Neutrophil (primary cell): ENCODE measurements around the gene ITPR2.
"Not testable (repeated sequence)": the region's sequence is repeated elsewhere in the genome, so short reads cannot be mapped to it uniquely, and the experiment has no call there.

Source experiments
- H3K27ac ChIP-seq: fragments of 200-600 bp; sonication (generic); 2 replicates; pipeline ENCODE4 v1.5.1; 2016; ENCODE audit warnings: mild to moderate bottlenecking, moderate library complexity
- H3K27me3 ChIP-seq: fragments of 200-600 bp; sonication (generic); 2 replicates; pipeline ENCODE4 v1.6.0; 2016; ENCODE audit warnings: mild to moderate bottlenecking
- H3K36me3 ChIP-seq: fragments of 200-600 bp; sonication (generic); 2 replicates; pipeline ENCODE4 v1.5.1; 2017
- H3K4me1 ChIP-seq, 2 experiments: fragments of 200-600 bp in 1 of 2; sonication (generic) in 1 of 2; 1 replicate in 1 of 2; 2 replicates in 1 of 2; pipeline versions ENCODE4 v1.5.1 to v1.6.1; 2013 to 2016; ENCODE audit warnings: low read depth in 1 of 2, low read length in 1 of 2, mild to moderate bottlenecking in 1 of 2, moderate library complexity in 1 of 2; ENCODE audit not compliant: control insufficient read depth in 1 of 2, insufficient read depth in 1 of 2
- H3K4me3 ChIP-seq, 2 experiments: fragments of 200-600 bp in 1 of 2; sonication (generic) in 1 of 2; 1 replicate in 1 of 2; 2 replicates in 1 of 2; pipeline ENCODE4 v1.5.1; 2013 to 2016; ENCODE audit warnings: low read depth in 1 of 2, low read length in 1 of 2, mild to moderate bottlenecking in 1 of 2, moderate library complexity in 1 of 2
- H3K9me3 ChIP-seq: fragments of 200-600 bp; sonication (generic); 2 replicates; pipeline ENCODE4 v1.5.1; 2016
- TF ChIP-seq, protein P1 (sequence below): fragments of 200-600 bp; sonication (generic); IDR thresholded peaks from 2 replicates; pipeline ENCODE4 v1.5.1; 2016; ENCODE audit warnings: antibody characterized with exemption

The ITPR2 gene

GRCh38 chr12:26435069-26435404 lies 398.0 kb downstream of the ITPR2 start:
- Histone ChIP-seq H3K4me3 (no peak overlapping the region), H3K27ac (no peak overlapping the region), H3K4me1 (no peaks in the 10 kb centered on the region), H3K9me3 (no peaks in the 10 kb centered on the region), H3K36me3 (peaks cover 12% of the 10 kb centered on the region), H3K27me3 (no peaks in the 10 kb centered on the region)
- TF ChIP-seq, protein P1, sequence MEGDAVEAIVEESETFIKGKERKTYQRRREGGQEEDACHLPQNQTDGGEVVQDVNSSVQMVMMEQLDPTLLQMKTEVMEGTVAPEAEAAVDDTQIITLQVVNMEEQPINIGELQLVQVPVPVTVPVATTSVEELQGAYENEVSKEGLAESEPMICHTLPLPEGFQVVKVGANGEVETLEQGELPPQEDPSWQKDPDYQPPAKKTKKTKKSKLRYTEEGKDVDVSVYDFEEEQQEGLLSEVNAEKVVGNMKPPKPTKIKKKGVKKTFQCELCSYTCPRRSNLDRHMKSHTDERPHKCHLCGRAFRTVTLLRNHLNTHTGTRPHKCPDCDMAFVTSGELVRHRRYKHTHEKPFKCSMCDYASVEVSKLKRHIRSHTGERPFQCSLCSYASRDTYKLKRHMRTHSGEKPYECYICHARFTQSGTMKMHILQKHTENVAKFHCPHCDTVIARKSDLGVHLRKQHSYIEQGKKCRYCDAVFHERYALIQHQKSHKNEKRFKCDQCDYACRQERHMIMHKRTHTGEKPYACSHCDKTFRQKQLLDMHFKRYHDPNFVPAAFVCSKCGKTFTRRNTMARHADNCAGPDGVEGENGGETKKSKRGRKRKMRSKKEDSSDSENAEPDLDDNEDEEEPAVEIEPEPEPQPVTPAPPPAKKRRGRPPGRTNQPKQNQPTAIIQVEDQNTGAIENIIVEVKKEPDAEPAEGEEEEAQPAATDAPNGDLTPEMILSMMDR, result no peak

- Histone ChIP-seq H3K9me3 (no peaks in the 10 kb centered on the region), H3K4me3 (no peak overlapping the region), H3K27me3 (no peaks in the 10 kb centered on the region), H3K36me3 (peaks cover 12% of the 10 kb centered on the region), H3K4me1 (no peaks in the 10 kb centered on the region), H3K27ac (no peak overlapping the region)
- TF ChIP-seq, protein P1, result no peak
These were observed 398.5 kb downstream of the ITPR2 start for GRCh38 chr12:26434299-26435068.

GRCh38 chr12:26433701-26434100 lies 399.3 kb downstream of the ITPR2 start:
- H3K9me3 ChIP-seq, H3K36me3 ChIP-seq, H3K4me3 ChIP-seq, H3K4me1 ChIP-seq, H3K27ac ChIP-seq, H3K27me3 ChIP-seq: not testable (repeated sequence)

- H3K4me1 ChIP-seq, result no peaks in the 10 kb centered on the region
- no peak overlapping the region for H3K27ac ChIP-seq
- no peaks in the 10 kb centered on the region for H3K27me3 ChIP-seq
- no peak overlapping the region for H3K4me3 ChIP-seq
- TF ChIP-seq, protein P1, result no peak
- no peaks in the 10 kb centered on the region for H3K36me3 ChIP-seq
- H3K9me3 ChIP-seq, result no peaks in the 10 kb centered on the region
These were observed 401.8 kb downstream of the ITPR2 start for GRCh38 chr12:26431211-26431610.

DNA sequence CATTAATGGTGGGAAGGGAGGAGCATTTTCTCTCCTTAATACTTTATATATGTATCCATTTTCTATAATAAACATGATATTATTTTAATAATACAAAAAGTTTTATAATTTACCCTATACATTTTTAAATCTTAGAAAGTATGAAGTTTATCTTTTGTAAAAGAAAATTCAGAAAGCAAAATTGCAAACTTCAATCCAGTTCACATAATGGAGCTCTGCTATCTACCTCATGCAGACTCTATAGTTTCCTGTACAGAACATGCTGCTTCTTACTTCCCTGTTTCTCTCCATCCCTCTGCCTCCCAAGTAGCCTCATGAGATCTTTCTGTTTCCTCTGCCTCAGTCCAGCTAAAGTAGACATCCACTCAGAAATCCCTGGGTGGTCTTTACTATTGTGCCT lies 402.4 kb downstream of the ITPR2 start:
- H3K27ac ChIP-seq, result not testable (repeated sequence)

DNA sequence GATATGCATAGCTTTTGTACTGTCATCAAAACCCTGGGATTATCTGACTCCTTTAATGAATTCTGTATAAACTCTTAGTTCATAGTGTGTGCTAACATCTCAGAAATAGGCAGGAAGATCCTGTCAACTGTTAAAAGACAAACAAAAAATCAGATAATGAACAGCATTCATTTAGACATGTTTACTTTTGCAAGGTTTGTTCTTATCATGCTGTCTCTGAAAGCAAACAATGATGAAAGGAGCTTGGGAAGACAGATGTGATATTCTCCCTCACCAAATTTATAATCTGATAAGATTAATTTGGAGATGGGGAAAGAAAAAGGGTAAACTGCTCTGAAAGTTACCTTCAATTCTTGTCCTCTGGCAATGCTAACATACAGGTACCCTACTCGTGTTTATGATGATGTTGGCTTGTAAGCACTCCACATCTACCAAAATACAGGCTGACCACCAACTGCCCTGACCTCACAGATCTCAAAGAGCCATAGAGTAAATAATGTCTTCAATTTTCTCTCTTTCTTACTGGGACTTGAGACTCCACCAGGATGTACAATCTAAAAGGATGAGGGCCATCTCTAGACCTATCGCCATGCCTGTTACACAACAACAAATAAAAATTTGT lies 403.8 kb downstream of the ITPR2 start:
- H3K9me3 ChIP-seq, result no peaks in the 10 kb centered on the region
- H3K4me1 ChIP-seq, result no peaks in the 10 kb centered on the region
- no peaks in the 10 kb centered on the region for H3K36me3 ChIP-seq
- TF ChIP-seq, protein P1, result no peak
- H3K4me3 ChIP-seq, result no peak overlapping the region
- no peak overlapping the region for H3K27ac ChIP-seq
- no peaks in the 10 kb centered on the region for H3K27me3 ChIP-seq

More for the DNA sequence above, 402.4 kb downstream of the ITPR2 start:
- not testable (repeated sequence) for H3K27me3 ChIP-seq, H3K4me1 ChIP-seq, H3K36me3 ChIP-seq, H3K9me3 ChIP-seq, H3K4me3 ChIP-seq
